K562 (cell line): ENCODE measurements around the gene LAMA3. TPM values are rescaled to one million over a fixed set of nuclear protein-coding genes. Genes with fewer than 3 reads are reported as not detected.

Experiments
- ATAC-seq: fragments of 200-7000 bp; cut with Tn5 transposase; 3 replicates; pipeline ENCODE4 v1.9.1; 2020; ENCODE audit warnings: moderate library complexity
- BruUV-seq: library from RNA; stranded (reverse); fragments of 400-500 nt; replicated peaks from 2 replicates; lab custom pipeline; 2021; lab: Mats Ljungman, UMichigan
- CTCF ChIA-PET: fragments of 300-600 bp; formaldehyde crosslinking; extraction: SDS; loops from one replicate; lab custom pipeline; 2021; ENCODE audit warnings: low intra/inter-chr PET ratio; lab: Yijun Ruan, JAX
- POLR2A ChIA-PET: fragments of 300-600, 350-650 bp; sonication (Branson Sonifier 250); formaldehyde crosslinking; extraction: SDS; loops from one replicate; lab custom pipeline; 2021; ENCODE audit warnings: antibody characterized with exemption, inconsistent platforms; lab: Yijun Ruan, JAX
- DNase-seq, 4 experiments: peaks; one replicate each; pipeline versions ENCODE4 v3.0.0 to v3.0.0-alpha.2; 2011 to 2018; ENCODE audit warnings: low spot score in 3 of 4, mixed read lengths in 3 of 4; ENCODE audit errors: extremely low read depth in 1 of 4
- FAIRE-seq: peaks from 2 replicates; lab custom pipeline; 2011; peaks lifted over from hg19 to GRCh38; lab: Jason Lieb, UNC
- H2AFZ ChIP-seq: 2 replicates; pipeline ENCODE4 v1.6.0; 2011; ENCODE audit warnings: low read depth, low read length, control low read depth, inconsistent platforms
- H3K27ac ChIP-seq: fragments of 200-600 bp; 3 replicates; pipeline ENCODE4 v1.8.0; 2011; ENCODE audit warnings: low read depth, mild to moderate bottlenecking, control low read depth, inconsistent platforms, low read length, moderate library complexity, mixed read lengths; ENCODE audit errors: extremely low read depth
- H3K27me3 ChIP-seq, 2 experiments: fragments of 300-600 bp in 1 of 2; 2 replicates in 1 of 2; 3 replicates in 1 of 2; pipeline versions ENCODE4 v1.6.0 to v1.8.0; 2011; ENCODE audit warnings: inconsistent platforms in 2 of 2, low read length in 2 of 2, mild to moderate bottlenecking in 1 of 2, mixed read lengths in 1 of 2, moderate library complexity in 1 of 2; ENCODE audit not compliant: control insufficient read depth in 2 of 2, insufficient read depth in 2 of 2
- H3K36me3 ChIP-seq: fragments of 300-600 bp; 3 replicates; pipeline ENCODE4 v1.8.0; 2011; ENCODE audit warnings: mild to moderate bottlenecking, low read length, inconsistent platforms; ENCODE audit not compliant: control insufficient read depth, insufficient read depth
- H3K4me1 ChIP-seq, 2 experiments: fragments of 200-600 bp in 1 of 2; replicated peaks in 1 of 2; 2 replicates in 1 of 2; 3 replicates in 1 of 2; pipeline versions ENCODE4 v1.5.1 to v1.8.0; 2011; ENCODE audit warnings: inconsistent platforms in 2 of 2, low read length in 2 of 2, mild to moderate bottlenecking in 1 of 2, mixed read lengths in 1 of 2, moderate library complexity in 1 of 2; ENCODE audit not compliant: control insufficient read depth in 2 of 2, insufficient read depth in 2 of 2
- H3K4me2 ChIP-seq: 2 replicates; pipeline ENCODE4 v1.6.1; 2011; ENCODE audit warnings: low read length, control low read depth, inconsistent platforms, mixed read lengths; ENCODE audit not compliant: insufficient read depth
- H3K4me3 ChIP-seq: fragments of 200-600 bp; sonication (generic), shearing (Covaris generic); 2 replicates; pipeline ENCODE4 v1.5.1; 2016; ENCODE audit warnings: control low read depth, inconsistent platforms
- H3K79me2 ChIP-seq: fragments of 200-600 bp; 3 replicates; pipeline ENCODE4 v1.8.0; 2011; ENCODE audit warnings: low read length, inconsistent platforms; ENCODE audit not compliant: control insufficient read depth, insufficient read depth
- H3K9ac ChIP-seq, 2 experiments: 2 replicates each; pipeline versions ENCODE4 v1.6.0 to v1.6.1; 2011; ENCODE audit warnings: low read depth in 2 of 2, low read length in 2 of 2, control low read depth in 1 of 2, inconsistent platforms in 1 of 2, mild to moderate bottlenecking in 1 of 2, mixed read lengths in 1 of 2; ENCODE audit not compliant: insufficient read depth in 1 of 2
- H3K9me1 ChIP-seq: one replicate; pipeline ENCODE4 v1.6.0; 2011; ENCODE audit warnings: inconsistent platforms, mild to moderate bottlenecking, low read length, moderate library complexity; ENCODE audit not compliant: control insufficient read depth, insufficient read depth
- H3K9me3 ChIP-seq: replicated peaks from 2 replicates; pipeline ENCODE4 v1.5.1; 2011; ENCODE audit warnings: low read depth, low read length, inconsistent platforms; ENCODE audit not compliant: control insufficient read depth, insufficient read depth
- H4K20me1 ChIP-seq: replicated peaks from 2 replicates; pipeline ENCODE4 v1.6.1; 2011; ENCODE audit warnings: low read length, inconsistent platforms, mixed read lengths; ENCODE audit not compliant: control insufficient read depth, insufficient read depth
- CREB5 ChIP-seq: fragments of 250-450 bp; sonication (Bioruptor Pico); IDR thresholded peaks from 2 replicates; pipeline ENCODE4 v1.5.0; 2020; ENCODE audit warnings: mild to moderate bottlenecking
- DIDO1 ChIP-seq: fragments of 450-650 bp; IDR thresholded peaks from 2 replicates; pipeline ENCODE4 v1.6.1; 2016; ENCODE audit warnings: low read depth, missing biosample characterization, missing genetic modification characterization
- E2F3 ChIP-seq: fragments of 250-450 bp; sonication (Bioruptor Pico); IDR thresholded peaks from 2 replicates; pipeline ENCODE4 v1.4.0; 2020; ENCODE audit warnings: mild to moderate bottlenecking
- ETS1 ChIP-seq: conservative IDR thresholded peaks from 2 replicates; pipeline ENCODE4 v1.6.1; 2011; ENCODE audit warnings: low read depth, mild to moderate bottlenecking, low read length; ENCODE audit not compliant: control insufficient read depth
- HLTF ChIP-seq: fragments of 450-650 bp; IDR thresholded peaks from 2 replicates; pipeline ENCODE4 v1.6.1; 2016
- HSF4 ChIP-seq: fragments of 250-450 bp; sonication (Bioruptor Pico); IDR thresholded peaks from 2 replicates; pipeline ENCODE4 v2.1.2; 2022; ENCODE audit warnings: mild to moderate bottlenecking, moderate library complexity, borderline replicate concordance
- JUN ChIP-seq, 2 experiments: sonication (generic) in 1 of 2; formaldehyde crosslinking in 1 of 2; IDR thresholded peaks; 2 replicates each; pipeline versions ENCODE4 v1.6.1 to v1.8.0; 2012 to 2022; ENCODE audit warnings: borderline replicate concordance in 2 of 2, mild to moderate bottlenecking in 2 of 2, improper control_type of control experiment in 1 of 2, low read depth in 1 of 2, low read length in 1 of 2, missing genetic modification reagents in 1 of 2
- SMC3 ChIP-seq: conservative IDR thresholded peaks from 2 replicates; pipeline ENCODE4 v1.6.1; 2011; ENCODE audit warnings: low read depth, low read length, improper control_type of control experiment; ENCODE audit not compliant: insufficient read depth
- TAF1 ChIP-seq: IDR thresholded peaks from 2 replicates; pipeline ENCODE4 v1.6.1; 2011; ENCODE audit warnings: mild to moderate bottlenecking, low read length, moderate library complexity; ENCODE audit not compliant: insufficient read depth, control insufficient read depth, severe bottlenecking; ENCODE audit errors: extremely low read depth
- THRAP3 ChIP-seq: fragments of 450-650 bp; IDR thresholded peaks from 2 replicates; pipeline ENCODE4 v1.6.1; 2016; ENCODE audit warnings: mild to moderate bottlenecking, inconsistent platforms, borderline replicate concordance
- ZBTB33 ChIP-seq: sonication (generic); formaldehyde crosslinking; IDR thresholded peaks from 2 replicates; pipeline ENCODE4 v1.8.1; 2023; ENCODE audit warnings: mild to moderate bottlenecking, missing genetic modification reagents
- ZFPM2 ChIP-seq: fragments of 250-450 bp; sonication (Bioruptor Pico); IDR thresholded peaks from 2 replicates; pipeline ENCODE4 v1.5.1; 2022; ENCODE audit warnings: mild to moderate bottlenecking
- ZNF197 ChIP-seq: fragments of 200-800 bp; sonication (Bioruptor generic); IDR thresholded peaks from 2 replicates; pipeline ENCODE4 v1.6.1; 2016; ENCODE audit warnings: low read depth, missing genetic modification characterization, missing compliant biosample characterization
- ZNF24 ChIP-seq: fragments of 450-650 bp; IDR thresholded peaks from 2 replicates; pipeline ENCODE4 v1.6.1; 2016
- ZNF41 ChIP-seq: fragments of 250-450 bp; sonication (Bioruptor Pico); conservative IDR thresholded peaks from 2 replicates; pipeline ENCODE4 v1.4.0; 2020; ENCODE audit warnings: mild to moderate bottlenecking
- ZNF764 ChIP-seq: fragments of 250-450 bp; sonication (Bioruptor Pico); IDR thresholded peaks from 2 replicates; pipeline ENCODE4 v1.4.0; 2020; ENCODE audit warnings: low read depth, mild to moderate bottlenecking, moderate library complexity
- ZSCAN29 ChIP-seq: fragments of 450-650 bp; IDR thresholded peaks from 2 replicates; pipeline ENCODE4 v1.6.1; 2017
- WGBS: fragments of 100-300 bp; shearing (Covaris generic); methylation state at CpG from one replicate; pipeline ENCODE4 v1.1.6; 2016; ENCODE audit warnings: low coverage, mixed read lengths; ENCODE audit not compliant: insufficient coverage; ENCODE audit errors: missing lambda C conversion rate; 5-methylcytosine and 5-hydroxymethylcytosine counted together
- in situ Hi-C: fragments of 300-500 bp; cut with MboI; formaldehyde crosslinking; loops from 4 replicates; pipeline ENCODE4 v1.15.0; 2018; ENCODE audit warnings: inconsistent platforms, mixed read lengths
- intact Hi-C: fragments of 100-400 bp; cut with micrococcal nuclease; formaldehyde crosslinking; loops from 2 replicates; pipeline ENCODE4 v1.14.2; 2022
- polyA plus RNA-seq, 8 experiments: library from polyadenylated mRNA; depleted of rRNA in 4 of 8; stranded (reverse) in 5 of 8; unstranded in 3 of 8; fragments of >200 nt; fragmentation: Nextera tagmentation in 2 of 8; fragmentation: Illumina TruSeq in 1 of 8; extraction: Ambion mirVana in 2 of 8; extraction: Trizol in 1 of 8; gene quantifications; 2 replicates each; pipeline versions ENCODE4 v1.2.1 to v1.2.3, GENCODE V29; 2011 to 2014; ENCODE audit warnings: inconsistent platforms in 1 of 8, missing spikeins in 1 of 8
- total RNA-seq, 7 experiments: library from RNA; depleted of rRNA in 6 of 7; stranded (reverse); fragments of >200 nt in 6 of 7; fragmentation: Illumina TruSeq in 2 of 7; extraction: Trizol in 2 of 7; gene quantifications; 2 replicates each; pipeline versions ENCODE4 v1.2.1 to v1.2.3, GENCODE V29; 2011 to 2021; ENCODE audit warnings: low replicate concordance in 1 of 7

LAMA3 gene
- total and polyA plus RNA-seq, 9 of the 15 experiments (the other 6 are each of a cell fraction or from before 2014, with no cell fraction given) = 0.07 TPM; not detected in 8

GRCh38 chr18:23922939-23923338 is 233.7 kb downstream of the LAMA3 start:
- in situ Hi-C loops = no loop called here
- Histone ChIP-seq H3K4me2 (no peak overlapping the region), H3K79me2 (no peaks in the 10 kb centered on the region), H4K20me1 (no peaks in the 10 kb centered on the region), H3K9me3 (no peaks in the 10 kb centered on the region), H2AFZ (no peak overlapping the region), H3K9ac (no peak overlapping the region), H3K4me1 (no peaks in the 10 kb centered on the region), H3K27me3 (peaks cover 0 to 9% of the 10 kb centered on the region in 2 experiments; a peak in 3 of 5 replicates), H3K9me1 (no peaks in the 10 kb centered on the region), H3K36me3 (no peaks in the 10 kb centered on the region), H3K27ac (no peak overlapping the region), H3K4me3 (no peak overlapping the region)
- ChIA-PET CTCF (no interaction called here), POLR2A (interaction anchor here (0.6 kb wide), 1 partner anchor 15 kb away, joined by 3 read pairs; no protein-coding TSS in a partner anchor)
- WGBS = 0% methylated on average over 1 of the region's 1 CpG
- ATAC-seq (no peak), DNase-seq (no peak), FAIRE-seq (no peak)
- BruUV-seq = no TSS peak
- intact Hi-C loops = no loop called here
- TF ChIP-seq ZFPM2 (CRISPR knock-in tag) (no peak), SMC3 (no peak), E2F3 (CRISPR knock-in tag) (no peak), CREB5 (no peak), TAF1 (no peak), ZNF197 (CRISPR knock-in tag) (no peak), ZBTB33 (CRISPR knock-in tag) (no peak), ZNF41 (no peak), ETS1 (no peak), ZNF24 (no peak), DIDO1 (tag) (no peak), JUN (IDR thresholded peaks at IDR 0.05; ENCODE audit: borderline replicate concordance, low read depth, low read length) (no peak), JUN (CRISPR knock-in tag; IDR thresholded peaks at IDR 0.05; ENCODE audit: borderline replicate concordance) (no peak), ZNF764 (CRISPR knock-in tag) (no peak), THRAP3 (no peak), HSF4 (CRISPR knock-in tag) (no peak), ZSCAN29 (no peak), HLTF (no peak)
